ENCODE data around the gene TSR1. TPM values are rescaled to one million over a fixed set of nuclear protein-coding genes. Genes with fewer than 3 reads are reported as not detected.

Gene TSR1
- total RNA-seq, 1 experiment from 2014 or later: 67.3 TPM

- Mint-ChIP-seq H3K9me3 (ENCODE audit: unreplicated experiment) (no peaks in the 10 kb centered on the region), H3K36me3 (ENCODE audit: insufficient read depth, unreplicated experiment) (peaks cover 35% of the 10 kb centered on the region), H3K27ac (ENCODE audit: unreplicated experiment) (no peak overlapping the region), H3K4me1 (ENCODE audit: low read depth, unreplicated experiment) (peaks cover 21% of the 10 kb centered on the region), H3K27me3 (ENCODE audit: insufficient read depth, unreplicated experiment) (no peaks in the 10 kb centered on the region), H3K4me3 (ENCODE audit: unreplicated experiment) (no peak overlapping the region)
- ChIA-PET CTCF (interaction anchor here (0.7 kb wide), 1 partner anchor 37 kb away, joined by 3 read pairs; no protein-coding TSS in a partner anchor), POLR2A (no interaction called here)
- TF ChIP-seq CTCF (IDR thresholded peaks at IDR 0.05; ENCODE audit: insufficient read depth in 1 of 2, low read depth in 1 of 2, low read length in 1 of 2, severe bottlenecking in 1 of 2, unreplicated experiment in 1 of 2): no peak
- Histone ChIP-seq H3K27me3 (replicated peaks; ENCODE audit: control insufficient read depth, insufficient read depth, low read length) (no peaks in the 10 kb centered on the region), H3K4me3 (ENCODE audit: low read depth, low read length) (no peak overlapping the region), H3K9me3 (no peaks in the 10 kb centered on the region), H3K4me1 (peaks cover 29% of the 10 kb centered on the region), H3K36me3 (ENCODE audit: control insufficient read depth, insufficient read depth, low read length) (peaks cover 1% of the 10 kb centered on the region; the same call in 1 of the 2 replicates)
- DNase-seq: no peak
- BruUV-seq (replicated peaks): no TSS peak
- intact Hi-C loops (cut with micrococcal nuclease; ENCODE audit: unreplicated experiment): no loop called here
These were observed 8.3 kb upstream of the TSR1 start for GRCh38 chr17:2344528-2344927.

- Histone ChIP-seq H3K9me3 (no peaks in the 10 kb centered on the region), H3K4me3 (ENCODE audit: low read depth, low read length) (no peak overlapping the region), H3K27me3 (replicated peaks; ENCODE audit: control insufficient read depth, insufficient read depth, low read length) (no peaks in the 10 kb centered on the region), H3K4me1 (peaks cover 27% of the 10 kb centered on the region), H3K36me3 (ENCODE audit: control insufficient read depth, insufficient read depth, low read length) (peaks cover 1% of the 10 kb centered on the region; the same call in 1 of the 2 replicates)
- TF ChIP-seq CTCF (IDR thresholded peaks at IDR 0.05; ENCODE audit: insufficient read depth in 1 of 2, low read depth in 1 of 2, low read length in 1 of 2, severe bottlenecking in 1 of 2, unreplicated experiment in 1 of 2): no peak
- peaks cover 29% of the 10 kb centered on the region for H3K36me3 Mint-ChIP-seq (ENCODE audit: insufficient read depth, unreplicated experiment)
- peaks cover 18% of the 10 kb centered on the region for H3K4me1 Mint-ChIP-seq (ENCODE audit: low read depth, unreplicated experiment)
- no peak for DNase-seq
- intact Hi-C loops (cut with micrococcal nuclease; ENCODE audit: unreplicated experiment): no loop called here
- BruUV-seq (replicated peaks): no TSS peak
- ChIA-PET CTCF (no interaction called here), POLR2A (no interaction called here)
- H3K27ac Mint-ChIP-seq (ENCODE audit: unreplicated experiment): no peak overlapping the region
- no peaks in the 10 kb centered on the region for H3K9me3 Mint-ChIP-seq (ENCODE audit: unreplicated experiment)
- H3K27me3 Mint-ChIP-seq (ENCODE audit: insufficient read depth, unreplicated experiment): no peaks in the 10 kb centered on the region
- H3K4me3 Mint-ChIP-seq (ENCODE audit: unreplicated experiment): no peak overlapping the region
These were observed 7.2 kb upstream of the TSR1 start for GRCh38 chr17:2343421-2343820.

GRCh38 chr17:2338315-2338657, 2.0 kb upstream of the TSR1 start:
- TF ChIP-seq CTCF (IDR thresholded peaks at IDR 0.05; ENCODE audit: insufficient read depth in 1 of 2, low read depth in 1 of 2, low read length in 1 of 2, severe bottlenecking in 1 of 2, unreplicated experiment in 1 of 2): no peak
- peaks cover 13% of the 10 kb centered on the region; the same call in 1 of the 2 replicates for H3K4me1 ChIP-seq
- H3K4me3 ChIP-seq (ENCODE audit: low read depth, low read length): peak overlapping the region; percentile 72
- no peaks in the 10 kb centered on the region for H3K9me3 Mint-ChIP-seq (ENCODE audit: unreplicated experiment)
- no peaks in the 10 kb centered on the region for H3K27me3 ChIP-seq (replicated peaks; ENCODE audit: control insufficient read depth, insufficient read depth, low read length)
- H3K36me3 ChIP-seq (ENCODE audit: control insufficient read depth, insufficient read depth, low read length): peaks cover 4% of the 10 kb centered on the region
- CTCF ChIA-PET: interaction anchor here (0.8 to 3.5 kb wide), 4 partner anchors 8 to 35 kb away, joined by 3 to 60 read pairs (median 12); partner anchors contain the start of genes SMG6 and SRR
- H3K36me3 Mint-ChIP-seq (ENCODE audit: insufficient read depth, unreplicated experiment): peaks cover 11% of the 10 kb centered on the region
- POLR2A ChIA-PET: interaction anchor here (0.7 to 3.2 kb wide), 4 partner anchors 10 to 61 kb away, joined by 3 to 17 read pairs (median 10); partner anchors contain the start of genes SMG6 and SRR
- peak overlapping the region; percentile 99 for H3K4me3 Mint-ChIP-seq (ENCODE audit: unreplicated experiment)
- no peak for DNase-seq
- H3K4me1 Mint-ChIP-seq (ENCODE audit: low read depth, unreplicated experiment): peaks cover 6% of the 10 kb centered on the region
- BruUV-seq (replicated peaks): no TSS peak
- H3K27me3 Mint-ChIP-seq (ENCODE audit: insufficient read depth, unreplicated experiment): no peaks in the 10 kb centered on the region
- H3K27ac Mint-ChIP-seq (ENCODE audit: unreplicated experiment): peak overlapping the region; percentile 11
- intact Hi-C loops (cut with micrococcal nuclease; ENCODE audit: unreplicated experiment): loop anchor here (1.0 kb wide), 1 partner anchor 9 kb away; no protein-coding TSS in a partner anchor
- H3K9me3 ChIP-seq: no peaks in the 10 kb centered on the region

Data from Caco-2 (cell line).